HepG2 (cell line): Measurements from ENCODE around the gene LDB3. TPM values are rescaled to one million over a fixed set of nuclear protein-coding genes. Genes with fewer than 3 reads are reported as not detected.
A peak's percentile ranks its signal among the peaks of the same experiment; 100 is the strongest.

Source experiments
- ATAC-seq: fragments of 200-7000 bp; cut with Tn5 transposase; 3 replicates; pipeline ENCODE4 v1.9.1; 2020; ENCODE audit warnings: mild to moderate bottlenecking, moderate library complexity
- BruUV-seq: library from RNA; stranded (reverse); fragments of 400-500 nt; replicated peaks from 2 replicates; lab custom pipeline; 2021; lab: Mats Ljungman, UMichigan
- CTCF ChIA-PET: fragments of 300-600 bp; formaldehyde crosslinking; extraction: SDS; loops from one replicate; lab custom pipeline; 2021; ENCODE audit warnings: low total read pairs, inconsistent platforms, low intra/inter-chr PET ratio; lab: Yijun Ruan, JAX
- POLR2A ChIA-PET: fragments of 350-600 bp; sonication (Branson Sonifier 250); formaldehyde crosslinking; loops from one replicate; lab custom pipeline; 2020; ENCODE audit warnings: antibody characterized with exemption, inconsistent platforms; lab: Yijun Ruan, JAX
- DNase-seq: peaks from one replicate; pipeline ENCODE4 v3.0.0-alpha.2; 2015; ENCODE audit warnings: low spot score
- FAIRE-seq: peaks from 3 replicates; lab custom pipeline; 2011; peaks lifted over from hg19 to GRCh38; lab: Jason Lieb, UNC
- H2AFZ ChIP-seq: one replicate; pipeline ENCODE4 v1.6.1; 2011; ENCODE audit warnings: low read length, inconsistent platforms
- H3K27ac ChIP-seq: fragments of 300-600 bp; 3 replicates; pipeline ENCODE4 v1.8.0; 2011; ENCODE audit warnings: mixed run types, mild to moderate bottlenecking, mixed read lengths, low read length, inconsistent platforms; ENCODE audit not compliant: insufficient read depth; ENCODE audit errors: extremely low read length
- H3K27me3 ChIP-seq, 2 experiments: fragments of 200-600 bp in 1 of 2; 2 replicates in 1 of 2; 3 replicates in 1 of 2; pipeline versions ENCODE4 v1.6.0 to v1.8.0; 2011; ENCODE audit warnings: low read length in 2 of 2, mild to moderate bottlenecking in 2 of 2, moderate library complexity in 2 of 2, inconsistent platforms in 1 of 2; ENCODE audit not compliant: insufficient read depth in 2 of 2, control insufficient read depth in 1 of 2
- H3K36me3 ChIP-seq, 2 experiments: fragments of 200-600 bp in 1 of 2; replicated peaks in 1 of 2; 2 replicates in 1 of 2; 3 replicates in 1 of 2; pipeline versions ENCODE4 v1.5.1 to v1.8.0; 2011; ENCODE audit warnings: low read length in 2 of 2, inconsistent platforms in 1 of 2; ENCODE audit not compliant: insufficient read depth in 2 of 2, control insufficient read depth in 1 of 2
- H3K4me1 ChIP-seq: 2 replicates; pipeline ENCODE4 v1.5.1; 2012; ENCODE audit warnings: low read length, inconsistent platforms; ENCODE audit not compliant: insufficient read depth
- H3K4me2 ChIP-seq: 2 replicates; pipeline ENCODE4 v1.6.0; 2011; ENCODE audit warnings: low read depth, low read length, inconsistent platforms
- H3K4me3 ChIP-seq, 3 experiments: fragments of 200-600 bp in 1 of 3; sonication (generic), shearing (Covaris generic) in 1 of 3; replicated peaks in 1 of 3; 2 replicates each; pipeline ENCODE4 v1.5.1; 2011 to 2016; ENCODE audit warnings: low read length in 3 of 3, inconsistent platforms in 2 of 3, low read depth in 2 of 3, mild to moderate bottlenecking in 2 of 3, control low read depth in 1 of 3, mixed read lengths in 1 of 3; ENCODE audit not compliant: insufficient read depth in 1 of 3
- H3K79me2 ChIP-seq: one replicate; pipeline ENCODE4 v1.6.1; 2011; ENCODE audit warnings: low read length, inconsistent platforms; ENCODE audit not compliant: insufficient read depth
- H3K9ac ChIP-seq: 2 replicates; pipeline ENCODE4 v1.6.0; 2011; ENCODE audit warnings: mild to moderate bottlenecking, low read depth, low read length, inconsistent platforms; ENCODE audit not compliant: insufficient read depth
- H3K9me3 ChIP-seq: 2 replicates; pipeline ENCODE4 v1.5.1; 2012; ENCODE audit warnings: mild to moderate bottlenecking, low read length
- H4K20me1 ChIP-seq: 2 replicates; pipeline ENCODE4 v1.6.0; 2011; ENCODE audit warnings: inconsistent platforms, mild to moderate bottlenecking, low read length, moderate library complexity; ENCODE audit not compliant: insufficient read depth
- HNRNPK ChIP-seq: fragments of 200-400 bp; formaldehyde crosslinking; IDR thresholded peaks from 2 replicates; pipeline ENCODE4 v1.6.1; 2018; ENCODE audit warnings: low read length, low read depth, moderate library complexity, mild to moderate bottlenecking; ENCODE audit not compliant: poor library complexity, severe bottlenecking
- REXO4 ChIP-seq: sonication (generic); formaldehyde crosslinking; IDR thresholded peaks from 2 replicates; pipeline ENCODE4 v1.8.0; 2022; ENCODE audit warnings: missing genetic modification reagents, mild to moderate bottlenecking, borderline replicate concordance
- RFX5 ChIP-seq: IDR thresholded peaks from 2 replicates; pipeline ENCODE4 v1.6.1; 2011; ENCODE audit warnings: low read depth, low read length, improper control_type of control experiment
- TBX2 ChIP-seq: sonication (generic); formaldehyde crosslinking; IDR thresholded peaks from 2 replicates; pipeline ENCODE4 v1.5.0; 2020; ENCODE audit warnings: missing genetic modification reagents, mild to moderate bottlenecking, borderline replicate concordance
- ZBTB49 ChIP-seq: sonication (generic); formaldehyde crosslinking; IDR thresholded peaks from 2 replicates; pipeline ENCODE4 v1.4.0; 2020; ENCODE audit warnings: missing genetic modification reagents, borderline replicate concordance
- ZNF530 ChIP-seq: sonication (generic); formaldehyde crosslinking; IDR thresholded peaks from 2 replicates; pipeline ENCODE4 v1.5.0; 2020; ENCODE audit warnings: low read depth, mild to moderate bottlenecking, missing genetic modification reagents
- ZNF552 ChIP-seq: sonication (generic); formaldehyde crosslinking; IDR thresholded peaks from 2 replicates; pipeline ENCODE4 v1.9.0; 2022; ENCODE audit warnings: missing genetic modification reagents, mild to moderate bottlenecking, borderline replicate concordance
- ZNF800 ChIP-seq: sonication (generic); formaldehyde crosslinking; IDR thresholded peaks from 2 replicates; pipeline ENCODE4 v1.4.0; 2020; ENCODE audit warnings: missing genetic modification reagents
- WGBS: methylation state at CpG from one replicate; pipeline ENCODE4 v1.1.6; 2017; ENCODE audit warnings: low lambda C conversion rate; 5-methylcytosine and 5-hydroxymethylcytosine counted together
- in situ Hi-C: cut with HindIII; loops from 2 replicates; pipeline ENCODE4 v1.10.0; 2017; ENCODE audit warnings: low pct_unique_long_range_greater_than_20kb; ENCODE audit not compliant: extremely low pct_ligation_motif_present
- intact Hi-C: fragments of 100-400 bp; cut with micrococcal nuclease; formaldehyde crosslinking; loops from one replicate; pipeline ENCODE4 v1.10.0; 2022; ENCODE audit not compliant: unreplicated experiment
- polyA plus RNA-seq, 8 experiments: library from polyadenylated mRNA; depleted of rRNA in 3 of 8; stranded (reverse) in 7 of 8; unstranded in 1 of 8; fragments of >200 nt; fragmentation: Illumina TruSeq in 4 of 8; extraction: Trizol in 4 of 8; gene quantifications; 2 replicates each; pipeline versions ENCODE4 v1.2.1 to v1.2.3, GENCODE V29; 2011 to 2016; ENCODE audit warnings: low read depth in 4 of 8, missing spikeins in 1 of 8, mixed read lengths in 1 of 8; ENCODE audit not compliant: insufficient read depth in 1 of 8
- total RNA-seq, 5 experiments: library from RNA; depleted of rRNA; stranded (reverse); fragments of >200 nt; fragmentation: Illumina TruSeq; extraction: Trizol; gene quantifications; 2 replicates each; pipeline ENCODE4 v1.2.3, GENCODE V29; 2016; ENCODE audit warnings: low read depth in 1 of 5

Gene LDB3
- total and polyA plus RNA-seq, 2 of the 13 experiments (the other 11 are each of a cell fraction or from before 2014, with no cell fraction given): not detected

DNA sequence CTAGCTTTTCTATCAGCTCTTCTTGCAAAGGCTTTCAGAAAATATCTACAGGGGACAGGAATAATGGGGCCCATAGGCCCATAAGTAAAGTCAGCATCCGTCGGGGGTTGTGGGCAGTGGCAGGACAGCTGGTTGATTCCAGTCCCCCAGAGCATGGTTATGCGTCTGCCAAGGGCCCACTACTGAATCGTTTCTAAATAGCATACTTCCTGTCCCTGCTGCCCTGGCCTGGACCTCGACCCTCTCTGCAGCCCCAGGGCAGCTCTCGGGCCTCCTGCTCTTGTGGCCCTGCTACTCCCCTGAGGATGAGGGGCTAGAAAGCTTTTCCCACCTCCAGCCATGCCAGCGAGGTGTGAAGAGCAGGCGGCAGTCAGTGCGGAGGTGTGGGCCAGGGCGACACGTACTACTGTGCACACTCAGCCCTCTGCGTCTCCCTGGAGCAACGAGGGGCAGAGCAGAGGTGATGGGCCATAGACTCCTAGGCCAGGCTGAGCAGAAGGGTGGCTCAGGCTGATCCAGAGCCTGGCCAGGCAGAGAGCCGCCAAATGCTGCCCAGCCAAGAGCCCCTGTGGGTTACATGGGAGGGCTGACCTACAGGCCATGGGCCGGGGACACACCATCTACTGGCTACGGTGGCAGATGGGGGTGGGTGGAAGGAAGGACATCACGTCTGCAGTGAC lies 18.7 kb upstream of the LDB3 start:
- intact Hi-C loops: no loop called here
- FAIRE-seq (no peak), ATAC-seq (peak; percentile 54), DNase-seq (no peak)
- Histone ChIP-seq H3K9me3 (no peaks in the 10 kb centered on the region), H3K27me3 (peaks cover 5 to 42% of the 10 kb centered on the region in 2 experiments; a peak in 3 of 5 replicates), H3K27ac (no peak overlapping the region), H3K4me3 (no peak overlapping the region), H4K20me1 (no peaks in the 10 kb centered on the region), H3K4me2 (no peak overlapping the region), H3K79me2 (no peaks in the 10 kb centered on the region), H3K9ac (no peak overlapping the region), H3K4me1 (no peaks in the 10 kb centered on the region), H2AFZ (no peak overlapping the region), H3K36me3 (no peaks in the 10 kb centered on the region)
- no TSS peak for BruUV-seq
- in situ Hi-C loops: no loop called here
- TF ChIP-seq REXO4 (CRISPR knock-in tag) (no peak), RFX5 (no peak)
- POLR2A ChIA-PET: no interaction called here
- 36% methylated on average over 8 of the region's 17 CpGs for WGBS
- CTCF ChIA-PET: no interaction called here

GRCh38 chr10:86650151-86650550 lies 18.2 kb upstream of the LDB3 start:
- no peaks in the 10 kb centered on the region for H3K9me3 ChIP-seq
- H2AFZ ChIP-seq: no peak overlapping the region
- ChIA-PET POLR2A (no interaction called here), CTCF (no interaction called here)
- no peaks in the 10 kb centered on the region for H4K20me1 ChIP-seq
- no peak overlapping the region for H3K4me2 ChIP-seq
- TF ChIP-seq ZNF800 (no peak), ZBTB49 (CRISPR knock-in tag) (no peak), ZNF552 (CRISPR knock-in tag) (no peak), TBX2 (CRISPR knock-in tag) (no peak), ZNF530 (CRISPR knock-in tag) (no peak), HNRNPK (no peak)
- H3K9ac ChIP-seq: no peak overlapping the region
- DNase-seq: no peak
- in situ Hi-C loops: no loop called here
- H3K4me3 ChIP-seq: no peak overlapping the region
- no peaks in the 10 kb centered on the region for H3K79me2 ChIP-seq
- no peak for ATAC-seq
- WGBS: 38% methylated on average over 6 of the region's 8 CpGs
- H3K36me3 ChIP-seq: no peaks in the 10 kb centered on the region
- no peaks in the 10 kb centered on the region for H3K4me1 ChIP-seq
- peaks cover 5 to 39% of the 10 kb centered on the region in 2 experiments; a peak in 3 of 5 replicates for H3K27me3 ChIP-seq
- no peak overlapping the region for H3K27ac ChIP-seq
- intact Hi-C loops: no loop called here
- no peak for FAIRE-seq
- BruUV-seq: no TSS peak
